ENCODE results near the gene VPS52. TPM values are rescaled to one million over a fixed set of nuclear protein-coding genes. Genes with fewer than 3 reads are reported as not detected.

Gene VPS52
- total RNA-seq, 1 donor from 2014 or later: 67.4 TPM

GRCh38 chr6:33205191-33206026 lies 66.3 kb downstream of the VPS52 start:
- Mint-ChIP-seq H3K4me1 (ENCODE audit: unreplicated experiment) (peaks cover 66% of the 10 kb centered on the region), H3K27ac (ENCODE audit: unreplicated experiment) (peak overlapping the region; percentile 72), H3K4me3 (ENCODE audit: unreplicated experiment) (peak overlapping the region; percentile 76), H3K36me3 (ENCODE audit: unreplicated experiment) (peaks cover 38% of the 10 kb centered on the region), H3K9me3 (ENCODE audit: unreplicated experiment) (no peaks in the 10 kb centered on the region), H3K27me3 (ENCODE audit: unreplicated experiment) (no peaks in the 10 kb centered on the region)
- no peak for TF ChIP-seq CTCF (IDR thresholded peaks at IDR 0.05)
- DNase-seq (ENCODE audit: extremely low spot score, unreplicated experiment): no peak

GRCh38 chr6:33204415-33205190 lies 67.1 kb downstream of the VPS52 start, which contains the start of gene HSD17B8:
Gene HSD17B8, plus strand, starts transcription at chr6:33204655. Its CDS starts 14 bp downstream, at chr6:33204669.
- peak within 1 kb of the TSS; percentile 76 for H3K4me3 Mint-ChIP-seq (ENCODE audit: unreplicated experiment)
- peaks cover 32% of the 10 kb centered on the region for H3K36me3 Mint-ChIP-seq (ENCODE audit: unreplicated experiment)
- no peak for TF ChIP-seq CTCF (IDR thresholded peaks at IDR 0.05)
- H3K9me3 Mint-ChIP-seq (ENCODE audit: unreplicated experiment): no peaks in the 10 kb centered on the region
- DNase-seq (ENCODE audit: extremely low spot score, unreplicated experiment): peak; percentile 95
- peak within 1 kb of the TSS; percentile 80 for H3K27ac Mint-ChIP-seq (ENCODE audit: unreplicated experiment)
- H3K4me1 Mint-ChIP-seq (ENCODE audit: unreplicated experiment): peaks cover 67% of the 10 kb centered on the region
- no peaks in the 10 kb centered on the region for H3K27me3 Mint-ChIP-seq (ENCODE audit: unreplicated experiment)

- peak overlapping the region; percentile 80 for H3K27ac Mint-ChIP-seq (ENCODE audit: unreplicated experiment)
- DNase-seq (ENCODE audit: extremely low spot score, unreplicated experiment): no peak
- H3K4me3 Mint-ChIP-seq (ENCODE audit: unreplicated experiment): peak overlapping the region; percentile 76
- peaks cover 66% of the 10 kb centered on the region for H3K4me1 Mint-ChIP-seq (ENCODE audit: unreplicated experiment)
- TF ChIP-seq CTCF (IDR thresholded peaks at IDR 0.05): no peak
- H3K27me3 Mint-ChIP-seq (ENCODE audit: unreplicated experiment): no peaks in the 10 kb centered on the region
- H3K9me3 Mint-ChIP-seq (ENCODE audit: unreplicated experiment): no peaks in the 10 kb centered on the region
- peaks cover 29% of the 10 kb centered on the region for H3K36me3 Mint-ChIP-seq (ENCODE audit: unreplicated experiment)
Measured at GRCh38 chr6:33204165-33204414, 67.6 kb downstream of the VPS52 start.

GRCh38 chr6:33203443-33204164 lies 68.1 kb downstream of the VPS52 start:
- H3K36me3 Mint-ChIP-seq (ENCODE audit: unreplicated experiment): peaks cover 29% of the 10 kb centered on the region
- H3K27ac Mint-ChIP-seq (ENCODE audit: unreplicated experiment): peak overlapping the region; percentile 29
- H3K4me3 Mint-ChIP-seq (ENCODE audit: unreplicated experiment): peak overlapping the region; percentile 98
- H3K27me3 Mint-ChIP-seq (ENCODE audit: unreplicated experiment): no peaks in the 10 kb centered on the region
- H3K9me3 Mint-ChIP-seq (ENCODE audit: unreplicated experiment): no peaks in the 10 kb centered on the region
- TF ChIP-seq CTCF (IDR thresholded peaks at IDR 0.05): no peak
- peaks cover 66% of the 10 kb centered on the region for H3K4me1 Mint-ChIP-seq (ENCODE audit: unreplicated experiment)
- DNase-seq (ENCODE audit: extremely low spot score, unreplicated experiment): no peak

Data from osteocyte (in vitro differentiated cells).